Activated CD8-positive, alpha-beta T cell treated with anti-CD3 and anti-CD28 coated beads, Interleukin-2, amount 10 ng/mL, durations not matched to agents 7 days and 5 days (primary cell): ENCODE results near the gene GAL3ST2. TPM values are rescaled to one million over a fixed set of nuclear protein-coding genes. Genes with fewer than 3 reads are reported as not detected.
A peak's percentile ranks its signal among the peaks of the same experiment; 100 is the strongest.
"Not testable (repeated sequence)": the region's sequence is repeated elsewhere in the genome, so short reads cannot be mapped to it uniquely, and the experiment has no call there.

Experiments
- ATAC-seq: fragments of 150-1000 bp; cut with Tn5 transposase; one replicate; pipeline ENCODE4 v1.10.0; 2021; ENCODE audit warnings: moderate library complexity
- CTCF ChIA-PET: fragments of 350-600 bp; sonication (Branson Sonifier 250); formaldehyde crosslinking; loops from one replicate; lab custom pipeline; 2021; ENCODE audit warnings: antibody characterized with exemption; lab: Charles Lee
- POLR2A ChIA-PET: fragments of 350-600 bp; sonication (Branson Sonifier 250); formaldehyde crosslinking; loops from one replicate; lab custom pipeline; 2021; ENCODE audit warnings: antibody characterized with exemption; lab: Charles Lee
- DNase-seq: peaks from one replicate; pipeline ENCODE4 v3.0.0-alpha.2; 2020
- H3K27ac Mint-ChIP-seq: one replicate; pipeline ENCODE4 v1.8.0; 2021; ENCODE audit warnings: mild to moderate bottlenecking, mixed read lengths
- H3K27me3 Mint-ChIP-seq: one replicate; pipeline ENCODE4 v1.8.0; 2021; ENCODE audit warnings: low read depth, mixed read lengths
- H3K36me3 Mint-ChIP-seq: one replicate; pipeline ENCODE4 v1.8.0; 2021; ENCODE audit warnings: low read depth, mixed read lengths
- H3K4me1 Mint-ChIP-seq: one replicate; pipeline ENCODE4 v1.8.0; 2021; ENCODE audit warnings: low read depth, mixed read lengths
- H3K4me3 Mint-ChIP-seq: one replicate; pipeline ENCODE4 v1.8.0; 2021; ENCODE audit warnings: mild to moderate bottlenecking, mixed read lengths
- H3K9me3 Mint-ChIP-seq: one replicate; pipeline ENCODE4 v1.8.0; 2022; ENCODE audit warnings: mixed read lengths; ENCODE audit not compliant: insufficient read depth
- total RNA-seq, 2 experiments: library from RNA; stranded (reverse); gene quantifications; one replicate each; pipeline ENCODE4 v1.2.3, GENCODE V29; 2021

The GAL3ST2 gene
- total RNA-seq, 2 experiments from 2014 or later, result 0.34 TPM

DNA sequence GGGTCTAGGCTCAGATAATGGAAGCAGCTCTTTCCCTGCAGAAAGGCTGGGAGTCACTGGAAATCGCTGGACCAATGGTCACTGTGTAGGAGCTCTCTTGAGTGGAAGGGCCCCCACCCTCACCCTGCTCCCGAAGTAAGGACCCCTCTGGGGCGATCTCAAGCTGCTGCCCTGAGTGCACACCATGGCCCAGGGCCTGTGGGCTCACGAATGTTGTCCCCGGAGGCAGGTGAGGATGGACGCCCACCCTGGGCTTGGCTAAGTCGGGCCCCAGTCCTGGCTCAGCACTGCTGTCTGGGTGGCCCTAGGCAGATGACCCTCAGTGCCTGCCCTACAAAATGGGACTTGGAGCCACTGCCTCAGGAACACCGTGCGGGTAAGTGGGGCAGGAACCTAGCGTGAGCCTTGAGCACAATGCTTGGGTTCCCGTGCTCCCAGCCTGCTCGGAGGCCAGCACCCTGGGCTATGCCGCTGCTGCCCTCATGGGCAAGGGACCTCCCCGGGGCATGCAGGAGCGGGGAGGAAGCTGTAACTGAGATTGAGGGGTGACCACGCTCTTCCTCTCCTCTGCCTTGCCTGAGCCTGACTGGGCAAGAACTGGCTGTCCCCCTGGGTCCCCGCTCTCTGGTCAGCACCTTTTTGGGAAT is 38.5 kb upstream of the GAL3ST2 start:
- DNase-seq (no peak), ATAC-seq (no peak)
- no peak overlapping the region for H3K27ac Mint-ChIP-seq
- CTCF ChIA-PET, result interaction anchor here (1.2 kb wide), 1 partner anchor 8 kb away, joined by 3 read pairs; no protein-coding TSS in a partner anchor
- H3K27me3 Mint-ChIP-seq, result no peaks in the 10 kb centered on the region
- no peaks in the 10 kb centered on the region for H3K9me3 Mint-ChIP-seq
- H3K4me3 Mint-ChIP-seq, result no peak overlapping the region
- H3K4me1 Mint-ChIP-seq, result peaks cover 55% of the 10 kb centered on the region
- POLR2A ChIA-PET, result no interaction called here
- H3K36me3 Mint-ChIP-seq, result peaks cover 10% of the 10 kb centered on the region

DNA sequence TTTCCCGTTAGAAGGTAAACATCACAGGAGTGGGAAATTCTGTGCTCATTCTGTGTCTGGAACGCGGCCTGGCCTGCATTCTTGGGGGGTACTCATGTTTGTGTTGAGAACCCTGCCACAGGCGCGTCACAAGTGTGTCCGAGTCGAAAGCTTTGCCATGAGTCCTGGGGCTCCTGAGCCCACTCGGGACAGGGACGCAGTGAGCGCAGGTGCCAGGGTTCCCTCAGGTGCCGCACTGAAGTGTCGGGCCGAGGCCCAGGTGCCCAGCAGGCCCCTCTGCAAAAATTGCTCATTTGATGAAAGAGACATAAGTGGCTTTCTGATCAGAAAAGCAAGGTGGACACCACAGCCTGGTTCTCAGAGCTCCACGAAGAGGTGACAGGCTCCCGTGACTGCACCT is 37.4 kb upstream of the GAL3ST2 start:
- ATAC-seq (no peak), DNase-seq (no peak)
- ChIA-PET CTCF (interaction anchor here (0.9 to 1.3 kb wide), 3 partner anchors 37 to 135 kb away, joined by 3 read pairs; partner anchors contain the start of gene ING5), POLR2A (interaction anchor here (1.2 kb wide), 1 partner anchor 24 kb away, joined by 4 read pairs; no protein-coding TSS in a partner anchor)
- no peak overlapping the region for H3K27ac Mint-ChIP-seq
- H3K27me3 Mint-ChIP-seq, result no peaks in the 10 kb centered on the region
- no peaks in the 10 kb centered on the region for H3K9me3 Mint-ChIP-seq
- H3K36me3 Mint-ChIP-seq, result peaks cover 10% of the 10 kb centered on the region
- peaks cover 55% of the 10 kb centered on the region for H3K4me1 Mint-ChIP-seq
- no peak overlapping the region for H3K4me3 Mint-ChIP-seq

DNA sequence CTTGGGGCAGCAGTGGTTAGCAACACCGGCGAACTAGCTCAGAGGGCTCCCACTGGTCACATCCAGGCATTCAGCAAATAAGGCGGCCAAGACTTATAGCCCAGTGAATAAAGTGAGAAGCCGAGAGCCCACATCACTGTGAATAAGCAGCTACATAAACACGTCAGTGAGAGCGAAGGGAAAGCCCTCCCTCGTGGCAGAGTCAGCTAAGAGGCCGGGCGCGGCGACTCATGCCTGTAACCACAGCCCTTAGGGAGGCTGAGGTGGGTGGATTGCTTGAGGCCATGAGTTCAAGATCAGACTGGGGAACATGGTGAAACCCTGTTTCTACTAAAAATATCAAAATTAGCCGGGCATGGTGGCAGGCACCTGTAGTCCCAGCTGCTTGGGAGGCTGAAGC is 37.0 kb upstream of the GAL3ST2 start:
- H3K4me1 Mint-ChIP-seq, result peaks cover 53% of the 10 kb centered on the region
- ATAC-seq (no peak), DNase-seq (no peak)
- H3K36me3 Mint-ChIP-seq, result peaks cover 12% of the 10 kb centered on the region
- H3K9me3 Mint-ChIP-seq, result no peaks in the 10 kb centered on the region
- H3K4me3 Mint-ChIP-seq, result no peak overlapping the region
- ChIA-PET POLR2A (interaction anchor here (1.1 to 1.2 kb wide), 2 partner anchors 23 kb away, joined by 4 to 5 read pairs; no protein-coding TSS in a partner anchor), CTCF (interaction anchor here (0.9 to 1.3 kb wide), 4 partner anchors 38 to 134 kb away, joined by 3 read pairs; partner anchors contain the start of gene ING5)
- no peaks in the 10 kb centered on the region for H3K27me3 Mint-ChIP-seq
- H3K27ac Mint-ChIP-seq, result peak overlapping the region; percentile 56

DNA sequence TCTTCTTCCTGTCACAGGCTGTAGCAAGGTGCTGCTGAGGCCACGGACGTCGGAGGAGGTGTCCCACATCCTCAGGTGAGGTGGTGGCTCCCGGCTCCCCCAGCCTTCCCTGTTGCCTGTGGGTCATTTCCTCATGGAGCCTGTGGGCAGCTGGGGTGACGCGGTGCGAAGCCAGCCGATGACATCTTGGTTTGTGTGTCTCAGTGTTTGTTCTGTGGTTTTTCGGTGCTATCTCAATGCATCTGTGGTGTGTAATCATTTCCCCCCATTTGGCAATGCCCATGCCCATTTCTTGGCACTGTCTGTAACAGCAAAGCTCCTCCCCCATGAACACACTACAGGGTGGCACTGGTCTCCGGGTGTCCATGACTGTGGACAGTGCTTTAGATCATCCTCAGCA is 35.6 kb upstream of the GAL3ST2 start:
- Mint-ChIP-seq H3K27ac (peak overlapping the region; percentile 53), H3K4me3 (no peak overlapping the region), H3K9me3 (no peaks in the 10 kb centered on the region), H3K4me1 (peaks cover 49% of the 10 kb centered on the region), H3K27me3 (no peaks in the 10 kb centered on the region), H3K36me3 (peaks cover 25% of the 10 kb centered on the region)
- DNase-seq (peak; percentile 47), ATAC-seq (peak; percentile 56)
- ChIA-PET CTCF (interaction anchor here (0.9 to 1.2 kb wide), 2 partner anchors 64 to 128 kb away, joined by 3 read pairs; no protein-coding TSS in a partner anchor), POLR2A (interaction anchor here (0.6 to 1.6 kb wide), 3 partner anchors 21 to 39 kb away, joined by 3 to 5 read pairs (median 5); partner anchors contain the start of gene ING5)

DNA sequence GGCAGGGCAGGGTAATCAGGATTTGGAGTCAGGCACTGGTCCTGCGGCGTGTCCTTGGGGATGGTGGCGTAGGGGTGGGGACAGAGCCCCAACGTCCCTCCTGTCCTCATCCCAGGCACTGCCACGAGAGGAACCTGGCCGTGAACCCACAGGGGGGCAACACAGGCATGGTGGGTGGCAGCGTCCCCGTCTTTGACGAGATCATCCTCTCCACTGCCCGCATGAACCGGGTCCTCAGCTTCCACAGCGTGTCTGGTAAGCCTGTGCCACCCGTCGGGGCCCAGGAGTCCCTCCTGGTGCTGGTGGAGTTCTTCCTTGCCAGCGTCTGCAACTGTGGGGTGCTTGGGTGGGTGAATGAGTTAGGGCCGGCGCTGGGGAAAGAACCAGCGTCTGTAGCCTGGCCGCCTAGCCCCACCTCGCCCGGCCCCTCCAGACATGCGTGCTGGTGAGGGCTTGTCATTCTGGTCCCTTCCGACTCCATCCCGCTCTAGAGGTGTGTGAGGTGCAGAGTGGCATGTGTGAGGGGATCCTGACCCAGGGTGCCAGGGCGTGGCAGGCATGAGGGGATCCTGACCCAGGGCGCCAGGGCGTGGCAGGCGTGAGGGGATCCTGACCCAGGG is 34.2 kb upstream of the GAL3ST2 start:
- H3K9me3 Mint-ChIP-seq, result no peaks in the 10 kb centered on the region
- peaks cover 42% of the 10 kb centered on the region for H3K4me1 Mint-ChIP-seq
- H3K27me3 Mint-ChIP-seq, result no peaks in the 10 kb centered on the region
- no peak overlapping the region for H3K4me3 Mint-ChIP-seq
- H3K27ac Mint-ChIP-seq, result no peak overlapping the region
- CTCF ChIA-PET, result no interaction called here
- no peak for DNase-seq
- no peak for ATAC-seq
- H3K36me3 Mint-ChIP-seq, result peaks cover 27% of the 10 kb centered on the region
- POLR2A ChIA-PET, result interaction anchor here (0.6 kb wide), 1 partner anchor 41 kb away, joined by 3 read pairs; the partner anchor contains the start of gene ING5

DNA sequence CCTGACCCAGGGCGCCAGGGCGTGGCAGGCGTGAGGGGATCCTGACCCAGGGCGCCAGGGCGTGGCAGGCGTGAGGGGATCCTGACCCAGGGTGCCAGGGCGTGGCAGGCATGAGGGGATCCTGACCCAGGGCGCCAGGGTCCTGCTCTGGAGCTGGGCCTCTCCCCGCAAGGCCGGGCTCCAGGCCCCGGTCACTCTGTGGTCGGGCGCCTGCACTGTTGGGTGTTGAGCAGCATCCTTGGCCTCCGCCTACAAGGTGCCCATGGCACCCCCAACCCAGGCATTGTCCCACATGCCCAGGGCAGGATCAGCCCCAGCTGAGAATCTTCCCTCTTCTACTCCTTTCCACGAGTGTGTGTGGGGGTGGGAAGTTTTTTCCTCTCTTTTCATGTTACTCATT is 33.6 kb upstream of the GAL3ST2 start:
- ATAC-seq, POLR2A ChIA-PET, H3K27me3 Mint-ChIP-seq, H3K4me3 Mint-ChIP-seq, CTCF ChIA-PET, DNase-seq, H3K9me3 Mint-ChIP-seq, H3K27ac Mint-ChIP-seq: not testable (repeated sequence)
- H3K36me3 Mint-ChIP-seq, result peaks cover 30% of the 10 kb centered on the region
- peaks cover 37% of the 10 kb centered on the region for H3K4me1 Mint-ChIP-seq

DNA sequence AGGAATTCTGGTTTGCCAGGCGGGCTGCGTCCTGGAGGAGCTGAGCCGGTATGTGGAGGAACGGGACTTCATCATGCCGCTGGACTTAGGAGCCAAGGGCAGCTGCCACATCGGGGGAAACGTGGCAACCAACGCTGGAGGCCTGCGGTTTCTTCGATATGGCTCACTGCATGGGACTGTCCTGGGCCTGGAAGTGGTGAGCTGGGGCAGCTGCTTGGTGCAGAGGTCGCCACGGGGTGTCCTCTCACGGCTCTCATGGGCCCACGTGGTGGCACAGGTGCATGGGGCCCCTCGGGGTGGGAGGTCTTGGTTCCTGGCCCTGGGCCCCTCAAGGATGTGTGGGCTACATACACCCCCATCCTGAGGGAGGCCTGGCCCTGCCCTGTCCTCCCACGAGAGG is 33.0 kb upstream of the GAL3ST2 start:
- no peaks in the 10 kb centered on the region for H3K9me3 Mint-ChIP-seq
- H3K27me3 Mint-ChIP-seq, result no peaks in the 10 kb centered on the region
- no peak for ATAC-seq
- DNase-seq, result no peak
- H3K4me1 Mint-ChIP-seq, result peaks cover 35% of the 10 kb centered on the region
- ChIA-PET CTCF (no interaction called here), POLR2A (no interaction called here)
- H3K36me3 Mint-ChIP-seq, result peaks cover 28% of the 10 kb centered on the region
- H3K4me3 Mint-ChIP-seq, result no peak overlapping the region
- H3K27ac Mint-ChIP-seq, result no peak overlapping the region

DNA sequence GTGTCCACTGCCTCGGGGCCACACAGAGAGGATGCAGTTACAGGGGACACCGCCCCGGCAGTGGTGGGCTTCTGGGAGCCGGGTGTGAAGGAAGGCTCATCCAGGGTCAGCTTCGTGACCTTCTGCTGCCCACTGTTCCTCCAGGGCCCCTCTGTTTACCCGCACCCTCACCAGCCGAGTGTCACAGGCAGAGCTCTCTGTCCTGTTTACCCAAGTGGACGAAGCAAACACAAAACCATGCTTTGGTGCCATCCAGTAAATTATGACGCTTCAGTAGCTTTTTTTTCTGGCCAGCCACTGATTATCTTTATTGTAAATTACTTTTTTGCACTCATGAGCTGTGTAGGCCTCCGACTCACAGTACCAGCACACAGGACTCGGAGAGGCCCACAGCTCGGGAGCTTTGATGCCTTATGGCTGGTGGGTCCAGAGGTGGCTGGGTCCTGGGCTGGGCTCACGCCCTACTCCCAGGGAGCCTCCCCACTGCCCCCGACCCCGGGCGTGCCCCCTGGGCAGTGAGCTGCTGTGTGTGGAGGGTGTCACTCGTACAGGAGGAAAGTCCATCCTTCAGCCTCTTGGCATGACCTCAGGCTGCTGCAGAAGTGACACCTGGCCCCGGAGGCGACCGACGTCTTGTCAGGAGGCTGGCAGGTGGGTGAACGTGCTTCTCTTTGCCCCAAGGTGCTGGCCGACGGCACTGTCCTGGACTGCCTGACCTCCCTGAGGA is 32.4 kb upstream of the GAL3ST2 start:
- no peak overlapping the region for H3K4me3 Mint-ChIP-seq
- H3K9me3 Mint-ChIP-seq, result no peaks in the 10 kb centered on the region
- POLR2A ChIA-PET, result no interaction called here
- ATAC-seq (no peak), DNase-seq (no peak)
- H3K27me3 Mint-ChIP-seq, result no peaks in the 10 kb centered on the region
- no peak overlapping the region for H3K27ac Mint-ChIP-seq
- CTCF ChIA-PET, result no interaction called here
- H3K36me3 Mint-ChIP-seq, result peaks cover 27% of the 10 kb centered on the region
- peaks cover 29% of the 10 kb centered on the region for H3K4me1 Mint-ChIP-seq

DNA sequence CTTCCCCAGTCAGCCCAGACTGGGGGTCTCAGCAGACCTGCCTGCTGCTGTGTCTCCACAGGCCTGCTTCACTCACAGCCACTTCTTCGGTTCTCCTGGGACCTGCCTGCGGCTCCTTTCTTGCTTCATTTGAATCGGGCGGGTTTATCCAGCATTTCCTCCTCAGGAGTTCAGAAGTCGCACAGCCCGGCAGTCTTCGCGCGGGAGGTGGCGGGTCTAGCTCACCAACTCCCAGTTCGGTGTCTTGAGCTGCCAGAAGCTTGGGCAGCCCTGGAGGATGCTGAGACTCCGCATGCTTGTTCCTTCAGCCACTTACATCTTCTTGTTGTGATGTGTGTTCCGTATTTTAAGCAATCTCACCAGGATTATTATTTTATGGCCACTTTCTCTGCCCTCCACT is 31.3 kb upstream of the GAL3ST2 start:
- Mint-ChIP-seq H3K27ac (no peak overlapping the region), H3K9me3 (no peaks in the 10 kb centered on the region), H3K36me3 (peaks cover 31% of the 10 kb centered on the region), H3K4me3 (no peak overlapping the region), H3K4me1 (peaks cover 18% of the 10 kb centered on the region), H3K27me3 (no peaks in the 10 kb centered on the region)
- ATAC-seq (no peak), DNase-seq (no peak)
- CTCF ChIA-PET, result no interaction called here
- POLR2A ChIA-PET, result interaction anchor here (1.1 kb wide), 1 partner anchor 9 kb away, joined by 3 read pairs; no protein-coding TSS in a partner anchor

DNA sequence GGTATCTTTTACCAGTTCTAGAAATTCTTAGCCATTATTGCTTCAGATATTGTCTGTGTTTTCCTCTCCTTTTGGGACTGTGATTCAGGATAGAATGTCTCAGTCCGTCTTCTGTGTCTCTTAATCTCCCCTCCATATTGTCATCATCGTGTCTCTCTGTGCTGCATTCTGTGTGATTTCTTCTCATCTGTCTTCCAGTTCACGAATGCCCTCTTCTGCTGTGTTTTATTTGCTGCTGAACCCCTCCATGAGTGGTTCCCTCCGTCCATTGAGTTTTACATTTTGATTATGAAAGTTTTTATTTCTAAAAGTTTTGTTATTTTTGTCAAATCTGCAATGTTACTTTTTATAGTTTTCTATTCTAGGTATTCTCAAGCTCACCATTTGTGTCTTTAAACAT is 30.5 kb upstream of the GAL3ST2 start:
- ATAC-seq, result no peak
- DNase-seq, result no peak
- Mint-ChIP-seq H3K4me1 (peaks cover 12% of the 10 kb centered on the region), H3K4me3 (no peak overlapping the region), H3K9me3 (no peaks in the 10 kb centered on the region), H3K36me3 (peaks cover 31% of the 10 kb centered on the region), H3K27ac (no peak overlapping the region), H3K27me3 (no peaks in the 10 kb centered on the region)
- POLR2A ChIA-PET, result interaction anchor here (1.1 kb wide), 1 partner anchor 10 kb away, joined by 3 read pairs; no protein-coding TSS in a partner anchor
- CTCF ChIA-PET, result interaction anchor here (0.7 kb wide), 1 partner anchor 8 kb away, joined by 3 read pairs; no protein-coding TSS in a partner anchor

DNA sequence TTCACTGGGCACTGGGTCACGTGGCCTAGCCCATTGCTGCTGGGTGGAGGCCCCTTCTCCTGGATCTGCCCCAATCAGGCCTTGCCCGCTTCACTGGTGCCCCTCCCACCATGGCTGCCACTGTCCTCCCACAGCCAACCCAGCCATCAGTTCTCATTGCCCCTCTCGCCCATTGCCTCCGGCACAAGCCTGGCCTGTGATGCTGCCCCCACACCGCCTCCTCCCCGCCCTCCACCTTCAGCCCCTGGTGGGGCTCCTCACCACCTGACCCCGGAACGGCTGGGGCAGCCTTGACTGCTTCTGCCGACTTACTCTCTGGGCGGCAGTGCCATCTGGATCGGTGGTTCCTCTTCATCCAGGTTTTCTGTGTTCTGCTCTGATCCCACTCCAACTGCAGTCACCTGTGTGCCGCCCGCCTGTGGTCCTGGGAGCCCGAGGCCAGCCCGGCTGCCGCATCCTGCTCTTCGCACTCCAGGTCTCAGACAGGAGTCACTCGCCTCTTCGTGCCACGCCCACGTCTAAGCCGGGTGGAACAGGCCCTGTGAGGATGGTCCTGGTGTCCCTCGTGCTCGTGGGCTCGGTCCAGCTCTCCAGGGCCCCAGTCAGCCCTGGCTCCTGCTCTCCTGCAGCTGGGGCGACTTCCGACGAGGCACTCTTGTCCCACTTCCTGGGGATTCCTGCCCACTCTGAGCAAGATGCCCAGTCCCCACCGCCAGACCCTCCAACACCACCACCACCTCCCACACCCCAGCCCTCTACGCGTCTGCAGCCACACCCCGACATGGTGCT is 28.0 kb upstream of the GAL3ST2 start:
- ChIA-PET POLR2A (no interaction called here), CTCF (no interaction called here)
- Mint-ChIP-seq H3K9me3 (no peaks in the 10 kb centered on the region), H3K36me3 (peaks cover 37% of the 10 kb centered on the region), H3K27ac (no peak overlapping the region), H3K4me3 (no peak overlapping the region), H3K27me3 (no peaks in the 10 kb centered on the region), H3K4me1 (peaks cover 4% of the 10 kb centered on the region)
- no peak for DNase-seq
- no peak for ATAC-seq
